Astrocyte (in vitro differentiated cells and primary cell): ENCODE results near the gene RANBP6.

Source experiments
- CTCF ChIP-seq: IDR thresholded peaks from 2 replicates; pipeline ENCODE4 v1.5.1; 2011; ENCODE audit warnings: low read depth, mild to moderate bottlenecking, inconsistent platforms, low read length, moderate library complexity; ENCODE audit not compliant: insufficient read depth
- EZH2 ChIP-seq: IDR thresholded peaks from 2 replicates; pipeline ENCODE4 v1.6.1; 2012; ENCODE audit warnings: mild to moderate bottlenecking, low read length, inconsistent platforms; ENCODE audit not compliant: insufficient read depth

- TF ChIP-seq CTCF (no peak), EZH2 (no peak)
These were observed 7.0 kb downstream of the RANBP6 start for GRCh38 chr9:6008169-6008979.
